HL-60/S4 (cell line): Measurements from ENCODE around the gene UROC1.

Source experiments
- in situ Hi-C: fragments of 300-500 bp; cut with MboI; formaldehyde crosslinking; loops from 2 replicates; pipeline ENCODE4 v1.14.3; 2022; ENCODE audit warnings: low sequenced_read_pairs

UROC1 gene

DNA sequence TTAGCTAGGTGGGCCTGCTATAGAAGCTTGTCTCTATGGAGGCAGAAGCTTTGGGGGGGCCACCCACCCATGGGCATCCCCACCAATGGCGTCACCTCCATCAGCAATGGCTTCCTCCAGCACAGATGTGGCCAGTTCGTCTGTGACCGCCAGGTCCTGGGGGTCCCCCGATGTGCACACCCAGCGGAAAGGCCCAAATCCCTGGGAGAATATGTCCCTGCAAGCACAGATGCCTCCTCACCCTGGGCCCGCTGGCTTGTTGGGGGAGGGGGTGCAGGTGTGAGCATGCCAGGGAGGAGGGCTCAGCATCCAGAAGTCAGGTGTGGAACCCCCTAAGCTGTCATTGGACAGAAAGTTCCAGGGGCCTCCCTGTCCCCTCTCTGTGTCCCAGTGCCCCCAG lies 19.6 kb downstream of the UROC1 start:
- in situ Hi-C loops: no loop called here

GRCh38 chr3:126496894-126497850 lies 20.4 kb downstream of the UROC1 start:
- in situ Hi-C loops: no loop called here

DNA sequence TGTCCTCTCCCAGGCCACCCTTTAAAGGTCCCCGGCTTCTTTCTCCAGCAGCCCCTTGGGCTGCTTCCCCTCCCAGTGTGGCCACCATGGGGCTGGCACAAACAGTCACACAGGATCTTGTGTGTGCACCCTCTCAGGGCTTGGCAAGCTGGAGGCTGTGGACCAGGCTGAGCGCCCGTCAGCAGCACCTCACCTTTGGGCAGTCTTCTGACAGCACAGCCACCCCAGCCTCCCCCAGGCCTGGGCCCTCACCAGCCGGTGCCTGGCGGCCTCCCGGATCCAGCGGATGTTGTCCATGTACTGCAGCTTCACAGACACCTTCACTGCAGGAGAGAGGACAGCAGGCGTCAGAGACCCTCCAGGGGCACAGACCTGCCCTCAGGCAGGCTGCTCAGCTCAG lies 21.8 kb downstream of the UROC1 start:
- in situ Hi-C loops: no loop called here

DNA sequence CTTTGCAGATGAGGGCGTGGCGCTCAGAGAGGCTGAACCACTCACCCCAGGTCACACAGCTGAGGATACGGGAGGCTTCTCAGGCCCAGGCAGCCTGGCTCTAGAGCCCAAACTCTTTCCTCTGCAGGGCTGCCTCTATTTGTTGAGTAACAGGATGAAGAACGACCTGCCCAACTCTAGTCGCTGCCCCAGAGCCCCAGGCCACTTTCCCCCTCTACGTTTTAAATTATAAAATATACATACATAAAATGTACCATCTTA lies 22.7 kb downstream of the UROC1 start:
- in situ Hi-C loops: no loop called here

DNA sequence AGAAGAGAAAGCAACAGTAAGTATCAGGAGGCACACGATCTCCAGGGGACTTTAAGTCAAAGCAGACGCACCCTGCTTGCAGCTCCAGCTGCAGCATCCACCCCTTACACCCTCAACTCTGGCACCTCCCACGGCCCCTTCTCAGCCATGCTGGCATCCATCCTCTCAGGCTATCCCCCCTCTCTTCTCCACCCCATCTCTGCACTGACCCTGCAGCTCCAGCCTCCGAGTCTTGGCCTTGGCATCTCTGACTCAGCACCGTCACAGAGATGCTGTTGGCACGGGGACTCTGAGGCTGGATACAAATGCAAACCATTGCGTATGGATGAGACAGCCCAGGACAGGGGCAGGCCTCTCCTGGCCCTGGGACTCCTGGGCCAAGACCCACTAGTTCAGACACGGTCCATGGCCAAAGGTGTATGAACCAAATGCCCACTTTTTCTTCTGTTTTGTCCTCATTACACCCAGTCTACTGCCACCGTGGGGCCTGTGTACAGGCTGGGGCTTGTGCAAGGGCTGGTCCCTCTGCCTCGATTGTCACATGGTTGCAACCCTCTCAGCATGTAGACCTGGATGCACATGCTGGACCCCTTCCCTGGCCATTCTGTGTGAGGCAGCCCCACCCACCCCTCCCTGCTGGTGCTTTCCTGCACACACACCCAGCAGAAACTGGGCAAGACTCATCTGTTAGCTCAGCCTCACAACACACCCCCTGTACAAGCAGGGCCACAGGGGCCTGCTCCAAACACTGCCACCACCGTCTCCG lies 23.2 kb downstream of the UROC1 start:
- in situ Hi-C loops: no loop called here

DNA sequence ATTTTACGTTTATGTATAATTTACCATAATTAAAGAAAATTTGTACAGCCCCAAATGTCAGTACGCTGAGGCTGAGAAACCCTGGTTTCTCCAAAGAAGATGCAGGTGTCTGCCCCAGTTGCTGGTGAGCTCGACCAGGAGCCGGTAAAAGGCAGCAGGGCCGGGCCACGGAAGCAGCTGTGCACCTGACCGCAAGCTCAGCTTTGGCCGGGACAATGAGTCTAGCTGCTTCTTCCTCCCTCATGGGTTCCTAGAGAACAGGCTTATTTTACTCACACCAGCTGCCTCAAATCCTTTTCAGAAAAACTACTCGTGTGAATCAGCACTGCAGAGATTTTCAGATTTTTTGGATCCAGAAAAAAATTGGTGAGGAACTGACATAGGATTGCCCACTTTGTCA lies 23.8 kb downstream of the UROC1 start:
- in situ Hi-C loops: no loop called here

- in situ Hi-C loops: no loop called here
Observed at GRCh38 chr3:126493051-126493450, 24.5 kb downstream of the UROC1 start.

DNA sequence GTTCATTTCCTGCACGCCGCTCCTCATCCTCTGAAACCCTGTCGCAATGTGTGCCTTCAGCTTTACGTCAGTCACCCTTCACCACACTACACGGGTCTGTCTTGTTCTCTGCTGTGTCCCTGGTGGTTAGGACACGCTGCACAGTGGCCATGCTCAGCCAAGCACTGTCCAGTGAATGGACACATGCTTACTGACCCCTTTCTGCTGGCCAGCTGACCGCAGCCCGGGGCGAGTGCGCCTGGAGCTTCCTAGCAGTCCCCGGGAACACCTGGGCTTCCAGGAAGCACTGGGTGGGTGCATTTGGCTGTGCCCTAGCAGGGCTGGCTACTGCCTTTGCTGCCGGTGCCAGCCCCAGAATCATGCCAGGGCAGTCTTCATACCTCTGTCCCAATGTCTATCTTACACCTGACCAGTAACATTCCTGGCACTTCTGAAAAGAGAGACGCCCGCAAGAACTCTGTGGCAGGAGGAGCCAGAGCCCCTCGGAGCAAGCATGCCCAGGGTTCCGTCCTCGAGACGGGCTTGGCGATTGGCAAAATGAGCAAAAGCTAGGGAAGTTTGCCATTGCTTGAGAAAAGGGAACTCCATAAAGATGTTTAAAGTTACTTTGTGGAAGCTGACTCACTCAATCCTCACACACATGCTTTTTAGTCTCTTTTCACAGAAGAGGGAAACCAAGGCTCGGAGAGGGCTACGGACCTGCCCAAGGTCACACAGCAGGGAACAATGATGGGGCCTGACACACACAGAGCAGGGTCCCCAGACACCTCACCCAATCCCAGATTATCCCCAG lies 26.2 kb downstream of the UROC1 start:
- in situ Hi-C loops: no loop called here

GRCh38 chr3:126490619-126491018 lies 27.0 kb downstream of the UROC1 start:
- in situ Hi-C loops: no loop called here

GRCh38 chr3:126488886-126489569 lies 28.5 kb downstream of the UROC1 start:
- in situ Hi-C loops: no loop called here

GRCh38 chr3:126488185-126488584 lies 29.4 kb downstream of the UROC1 start:
- in situ Hi-C loops: no loop called here

GRCh38 chr3:126487151-126487771 lies 30.3 kb downstream of the UROC1 start:
- in situ Hi-C loops: no loop called here

DNA sequence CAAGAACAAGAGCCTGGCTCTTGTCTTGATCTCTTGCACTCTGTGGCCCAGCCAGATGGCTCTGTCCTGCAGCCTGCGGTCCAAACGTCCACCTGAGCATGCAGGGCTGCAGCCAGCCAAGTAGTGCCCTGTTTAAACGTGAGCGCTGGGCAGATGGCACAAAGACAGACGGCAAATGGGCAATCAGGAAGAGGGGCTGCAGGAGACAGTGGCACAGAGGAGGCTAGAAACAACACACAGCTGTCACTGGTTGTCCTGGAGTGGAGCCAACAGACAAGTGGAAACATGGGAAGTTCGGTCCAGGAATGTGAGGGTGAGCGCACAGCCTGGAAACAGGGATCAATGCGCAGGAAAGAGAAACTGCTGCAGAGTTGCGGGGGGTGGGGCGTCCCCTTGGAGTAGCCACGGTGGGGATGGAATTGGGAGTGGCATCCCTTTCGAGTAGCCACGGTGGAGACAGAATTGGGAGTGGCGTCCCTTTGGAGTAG lies 31.2 kb downstream of the UROC1 start:
- in situ Hi-C loops: no loop called here

GRCh38 chr3:126485956-126486355 lies 31.6 kb downstream of the UROC1 start:
- in situ Hi-C loops: no loop called here

- in situ Hi-C loops: no loop called here
Observed at GRCh38 chr3:126485176-126485897, 32.2 kb downstream of the UROC1 start.

DNA sequence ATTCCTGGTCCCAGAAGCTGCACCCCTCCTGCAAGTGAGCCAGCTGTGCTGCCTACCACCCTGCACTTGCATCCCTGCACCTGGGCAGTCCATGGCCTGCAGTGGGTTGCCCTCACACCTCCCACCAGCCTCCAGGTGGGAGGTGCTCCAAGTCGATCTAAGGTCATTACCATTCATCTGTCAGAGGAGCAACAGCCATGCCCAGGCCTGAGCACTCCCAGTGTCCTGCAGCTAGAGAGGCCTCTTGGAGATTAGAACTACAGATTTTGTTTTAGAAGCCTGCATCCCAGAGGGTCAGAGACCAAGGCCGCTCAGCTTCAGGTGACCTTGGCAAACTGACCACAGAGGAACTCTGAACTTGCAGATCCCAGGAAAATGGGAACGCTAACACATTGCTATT lies 32.9 kb downstream of the UROC1 start:
- in situ Hi-C loops: no loop called here

GRCh38 chr3:126484148-126484547 lies 33.4 kb downstream of the UROC1 start:
- in situ Hi-C loops: no loop called here

GRCh38 chr3:126483321-126483761 lies 34.2 kb downstream of the UROC1 start:
- in situ Hi-C loops: no loop called here

DNA sequence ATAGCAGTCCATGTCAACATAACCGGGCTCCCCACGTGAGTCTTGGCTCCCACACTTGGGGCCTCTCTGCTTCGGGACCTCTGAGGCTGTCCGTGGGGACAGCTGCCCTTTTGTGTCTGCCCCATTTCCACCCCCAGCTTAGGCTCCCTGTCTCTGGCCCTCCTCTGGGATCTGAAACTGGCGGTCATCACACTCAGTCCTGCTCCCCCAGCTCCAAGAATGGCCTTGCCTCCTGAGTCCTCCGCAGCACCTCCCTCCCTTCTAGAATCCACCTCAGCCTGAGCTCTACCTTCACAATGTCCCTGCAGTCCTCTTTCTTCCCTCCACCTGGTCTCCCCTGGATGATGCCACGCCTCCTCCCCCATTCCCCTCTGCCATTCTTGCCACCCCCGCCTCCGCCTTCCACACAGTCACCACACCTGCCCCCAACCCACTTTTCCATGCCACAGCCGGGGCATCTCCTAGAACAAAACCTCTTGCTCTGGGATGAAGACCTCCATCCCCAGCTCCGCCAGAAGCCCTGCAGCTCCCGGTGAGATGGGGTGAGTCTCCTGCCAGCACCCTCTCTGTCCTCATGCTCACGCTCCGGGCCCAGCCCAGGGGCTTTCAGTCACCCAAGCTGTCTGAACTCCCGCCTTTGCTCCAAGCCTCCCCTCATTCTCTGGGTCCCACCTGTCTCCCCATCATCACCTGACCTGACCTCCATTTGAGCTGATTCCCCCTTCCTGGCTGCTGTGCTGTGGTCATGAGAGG lies 34.9 kb downstream of the UROC1 start:
- in situ Hi-C loops: no loop called here
